Measurements from ENCODE around the gene MAGEB1. TPM values are rescaled to one million over a fixed set of nuclear protein-coding genes. Genes with fewer than 3 reads are reported as not detected.

The MAGEB1 gene
- total RNA-seq, 2 donors from 2014 or later, result not detected

- no peak for DNase-seq (ENCODE audit: low spot score)
- no peak overlapping the region for H3K27ac ChIP-seq
- H3K36me3 ChIP-seq, result no peaks in the 10 kb centered on the region
- no peaks in the 10 kb centered on the region for H3K9me3 ChIP-seq
- H3K4me1 ChIP-seq, result no peaks in the 10 kb centered on the region
- TF ChIP-seq CTCF (IDR thresholded peaks at IDR 0.05), result no peak
- no peak overlapping the region for H3K4me3 ChIP-seq
- no peaks in the 10 kb centered on the region for H3K27me3 ChIP-seq
Measured at GRCh38 chrX:30220661-30221060, 26.3 kb upstream of the MAGEB1 start.

- Histone ChIP-seq H3K4me3 (no peak overlapping the region), H3K9me3 (no peaks in the 10 kb centered on the region), H3K36me3 (no peaks in the 10 kb centered on the region), H3K27me3 (no peaks in the 10 kb centered on the region), H3K27ac (no peak overlapping the region), H3K4me1 (no peaks in the 10 kb centered on the region)
- no peak for DNase-seq (ENCODE audit: low spot score)
- no peak for TF ChIP-seq CTCF (IDR thresholded peaks at IDR 0.05)
Measured at GRCh38 chrX:30224536-30224935, 22.4 kb upstream of the MAGEB1 start.

- TF ChIP-seq CTCF (IDR thresholded peaks at IDR 0.05), result no peak
- H3K4me3 ChIP-seq, result no peak overlapping the region
- H3K4me1 ChIP-seq, result no peaks in the 10 kb centered on the region
- no peaks in the 10 kb centered on the region for H3K36me3 ChIP-seq
- no peaks in the 10 kb centered on the region for H3K9me3 ChIP-seq
- H3K27me3 ChIP-seq, result no peaks in the 10 kb centered on the region
- no peak overlapping the region for H3K27ac ChIP-seq
- DNase-seq (ENCODE audit: low spot score), result no peak
Measured at GRCh38 chrX:30228526-30228925, 18.4 kb upstream of the MAGEB1 start.

GRCh38 chrX:30230395-30230794 lies 16.6 kb upstream of the MAGEB1 start, which contains the start of gene MAGEB3:
Gene MAGEB3 (plus strand): TSS chrX:30230657. CDS start chrX:30235925, 5,268 bp downstream.
- no peak for TF ChIP-seq CTCF (IDR thresholded peaks at IDR 0.05)
- H3K36me3 ChIP-seq, result no peaks in the 10 kb centered on the region
- no peaks in the 10 kb centered on the region for H3K27me3 ChIP-seq
- H3K4me1 ChIP-seq, result no peaks in the 10 kb centered on the region
- DNase-seq (ENCODE audit: low spot score), result no peak
- H3K27ac ChIP-seq, result no peak within 1 kb of the TSS
- H3K4me3 ChIP-seq, result no peak within 1 kb of the TSS
- no peaks in the 10 kb centered on the region for H3K9me3 ChIP-seq

- H3K27ac ChIP-seq, result no peak within 1 kb of the TSS
- no peak for DNase-seq (ENCODE audit: low spot score)
- H3K27me3 ChIP-seq, result no peaks in the 10 kb centered on the region
- no peaks in the 10 kb centered on the region for H3K36me3 ChIP-seq
- no peaks in the 10 kb centered on the region for H3K4me1 ChIP-seq
- TF ChIP-seq CTCF (IDR thresholded peaks at IDR 0.05), result no peak
- no peak within 1 kb of the TSS for H3K4me3 ChIP-seq
- H3K9me3 ChIP-seq, result no peaks in the 10 kb centered on the region
Measured at GRCh38 chrX:30241724-30242415, 5.1 kb upstream of the MAGEB1 start, which contains the start of gene MAGEB4. Gene MAGEB4 (plus strand): TSS chrX:30242000. CDS start chrX:30242136, 136 bp downstream.

GRCh38 chrX:30248854-30249253 lies 1.9 kb downstream of the MAGEB1 start:
- DNase-seq (ENCODE audit: low spot score), result no peak
- no peaks in the 10 kb centered on the region for H3K36me3 ChIP-seq
- no peaks in the 10 kb centered on the region for H3K9me3 ChIP-seq
- no peak overlapping the region for H3K27ac ChIP-seq
- no peaks in the 10 kb centered on the region for H3K4me1 ChIP-seq
- TF ChIP-seq CTCF (IDR thresholded peaks at IDR 0.05), result no peak
- no peaks in the 10 kb centered on the region for H3K27me3 ChIP-seq
- no peak overlapping the region for H3K4me3 ChIP-seq
